Fibroblast of skin of left biceps (primary cell): ENCODE results near the gene MCF2L2.

ENCODE experiments used
- DNase-seq, 2 experiments: peaks; one replicate each; pipeline ENCODE4 v3.0.0-alpha.2; 2013; ENCODE audit warnings: low read depth in 2 of 2

Gene MCF2L2

GRCh38 chr3:183327343-183327742 is 101.1 kb downstream of the MCF2L2 start:
- no peak for DNase-seq

GRCh38 chr3:183324083-183324482 is 104.3 kb downstream of the MCF2L2 start:
- DNase-seq: no peak

GRCh38 chr3:183319371-183319770 is 109.0 kb downstream of the MCF2L2 start:
- DNase-seq: no peak

GRCh38 chr3:183318877-183319276 is 109.5 kb downstream of the MCF2L2 start:
- no peak for DNase-seq

GRCh38 chr3:183317886-183318865 is 110.2 kb downstream of the MCF2L2 start:
- no peak for DNase-seq

GRCh38 chr3:183317271-183317670 is 111.1 kb downstream of the MCF2L2 start:
- DNase-seq: no peak

- no peak for DNase-seq
These were observed 112.7 kb downstream of the MCF2L2 start for GRCh38 chr3:183315739-183316138.

- no peak for DNase-seq
These were observed 114.7 kb downstream of the MCF2L2 start for GRCh38 chr3:183313764-183314163.

- DNase-seq: no peak
These were observed 115.1 kb downstream of the MCF2L2 start for GRCh38 chr3:183313351-183313750.

- no peak for DNase-seq
These were observed 116.0 kb downstream of the MCF2L2 start for GRCh38 chr3:183312433-183312832.

GRCh38 chr3:183310936-183311335 is 117.5 kb downstream of the MCF2L2 start:
- DNase-seq: no peak

- no peak for DNase-seq
These were observed 119.1 kb downstream of the MCF2L2 start for GRCh38 chr3:183309276-183309675.

- DNase-seq: no peak
These were observed 119.7 kb downstream of the MCF2L2 start for GRCh38 chr3:183308751-183309150.

- no peak for DNase-seq
These were observed 120.7 kb downstream of the MCF2L2 start for GRCh38 chr3:183307749-183308148.

GRCh38 chr3:183306798-183307671 is 121.4 kb downstream of the MCF2L2 start:
- no peak for DNase-seq

- DNase-seq: no peak
These were observed 124.7 kb downstream of the MCF2L2 start for GRCh38 chr3:183303690-183304089.

GRCh38 chr3:183301937-183302580 is 126.4 kb downstream of the MCF2L2 start:
- DNase-seq: no peak

- no peak for DNase-seq
These were observed 127.3 kb downstream of the MCF2L2 start for GRCh38 chr3:183300996-183301562.

- no peak for DNase-seq
These were observed 128.4 kb downstream of the MCF2L2 start for GRCh38 chr3:183299976-183300375.

GRCh38 chr3:183298701-183299153 is 129.7 kb downstream of the MCF2L2 start:
- peak in 1 of 2 experiments; percentile 64 for DNase-seq

- no peak for DNase-seq
These were observed 131.5 kb downstream of the MCF2L2 start for GRCh38 chr3:183296944-183297343.
